ENCODE results near the gene FAM217B.

The FAM217B gene

DNA sequence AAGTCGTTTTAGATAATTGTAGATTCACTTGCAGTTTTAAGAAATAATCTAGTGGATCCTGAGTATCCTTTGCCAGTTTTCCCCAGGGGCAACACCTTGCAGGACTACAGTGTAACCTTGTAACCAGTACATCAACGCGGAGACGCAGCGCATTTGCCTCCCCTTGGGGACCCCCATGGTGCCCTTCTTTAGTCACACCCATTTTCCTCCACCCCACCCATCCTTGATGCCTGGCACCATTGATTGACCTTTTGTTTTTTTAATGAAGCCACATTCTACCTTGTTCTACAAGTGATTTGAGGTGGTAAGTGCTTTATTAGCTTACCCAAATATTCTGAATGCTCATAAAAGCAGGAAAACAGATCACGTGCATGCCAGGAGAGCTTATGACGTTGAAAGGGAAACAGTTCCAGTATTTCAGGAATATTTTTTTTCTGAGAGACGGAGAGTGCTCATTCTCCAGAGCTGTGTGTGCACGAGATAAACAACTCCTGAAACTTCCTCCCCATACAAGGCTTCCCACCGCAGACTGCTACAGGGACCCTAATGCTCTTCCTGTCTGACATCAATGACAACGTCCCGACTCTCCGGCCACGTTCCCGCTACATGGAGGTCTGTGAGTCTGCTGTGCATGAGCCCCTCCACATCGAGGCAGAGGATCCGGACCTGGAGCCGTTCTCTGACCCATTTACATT is 53.7 kb downstream of the FAM217B start:
- TF ChIP-seq CTCF (conservative IDR thresholded peaks at IDR 0.05; ENCODE audit: control insufficient read depth, insufficient read depth, low read depth, low read length), result no peak
- DNase-seq (ENCODE audit: low read depth), result no peak
- no peak overlapping the region for H3K4me3 ChIP-seq (ENCODE audit: control insufficient read depth, low read depth, low read length)

DNA sequence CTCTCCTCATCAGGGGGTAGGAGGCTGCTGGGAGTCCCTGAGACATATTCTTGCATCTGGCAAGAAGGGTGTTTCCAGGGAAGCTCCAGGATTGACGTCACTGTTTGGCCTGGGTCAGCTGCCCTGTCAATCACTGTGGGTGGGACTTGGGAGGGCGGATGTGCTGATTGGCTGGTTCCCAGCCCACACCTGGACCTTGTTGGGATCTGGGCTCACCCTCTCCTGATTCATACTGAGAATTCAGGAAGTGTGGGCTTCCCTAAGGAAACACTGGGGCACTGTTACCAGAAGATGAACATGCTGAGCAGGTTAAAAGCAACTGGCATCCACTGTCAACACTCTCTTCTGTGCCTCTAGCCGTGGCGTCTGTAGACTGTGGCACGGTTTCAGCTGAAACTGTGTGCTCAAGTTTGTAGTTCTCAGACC is 54.5 kb downstream of the FAM217B start:
- peak; percentile 61 for DNase-seq (ENCODE audit: low read depth)
- no peak for TF ChIP-seq CTCF (conservative IDR thresholded peaks at IDR 0.05; ENCODE audit: control insufficient read depth, insufficient read depth, low read depth, low read length)

DNA sequence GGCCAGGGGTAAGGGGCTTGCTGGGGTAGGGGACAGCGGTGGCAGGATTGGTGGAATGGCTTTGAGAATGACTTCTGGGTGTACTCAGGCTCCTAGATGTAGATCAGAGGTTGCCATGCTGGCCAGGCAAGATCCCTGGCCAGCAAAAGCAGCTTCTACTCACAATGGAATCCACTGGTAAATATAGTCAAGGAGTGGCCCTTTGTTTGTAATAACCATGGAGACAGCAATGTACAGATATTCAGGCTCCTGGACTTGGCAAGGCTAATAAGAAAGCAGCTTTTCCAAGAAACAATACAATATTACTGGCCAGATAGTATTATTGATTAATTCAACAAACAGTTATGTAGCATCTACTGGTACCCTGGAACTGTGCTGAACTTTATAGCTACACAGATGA is 55.9 kb downstream of the FAM217B start:
- no peak overlapping the region for H3K4me3 ChIP-seq (ENCODE audit: control insufficient read depth, low read depth, low read length)
- TF ChIP-seq CTCF (conservative IDR thresholded peaks at IDR 0.05; ENCODE audit: control insufficient read depth, insufficient read depth, low read depth, low read length), result no peak
- no peak for DNase-seq (ENCODE audit: low read depth)

More for the DNA sequence above, 54.5 kb downstream of the FAM217B start:
- H3K4me3 ChIP-seq (ENCODE audit: control insufficient read depth, low read depth, low read length), result no peak overlapping the region

- no peak for TF ChIP-seq CTCF (conservative IDR thresholded peaks at IDR 0.05; ENCODE audit: control insufficient read depth, insufficient read depth, low read depth, low read length)
- no peak for DNase-seq (ENCODE audit: low read depth)
- H3K4me3 ChIP-seq (ENCODE audit: control insufficient read depth, low read depth, low read length), result no peak overlapping the region
Measured at GRCh38 chr20:59997896-59998295, 57.7 kb downstream of the FAM217B start.

Data from fibroblast of mammary gland (primary cell).